Measurements from ENCODE around the gene CST9L. TPM values are rescaled to one million over a fixed set of nuclear protein-coding genes. Genes with fewer than 3 reads are reported as not detected.

The CST9L gene
- total RNA-seq, 1 donor from 2014 or later = not detected

GRCh38 chr20:23574977-23575376 lies 6.7 kb upstream of the CST9L start:
- H3K27me3 Mint-ChIP-seq (ENCODE audit: low read depth) = peaks cover 7% of the 10 kb centered on the region
- H3K27ac Mint-ChIP-seq = no peak overlapping the region
- DNase-seq (ENCODE audit: low spot score in 2 of 2, unreplicated experiment in 2 of 2) = no peak
- TF ChIP-seq, protein P1, sequence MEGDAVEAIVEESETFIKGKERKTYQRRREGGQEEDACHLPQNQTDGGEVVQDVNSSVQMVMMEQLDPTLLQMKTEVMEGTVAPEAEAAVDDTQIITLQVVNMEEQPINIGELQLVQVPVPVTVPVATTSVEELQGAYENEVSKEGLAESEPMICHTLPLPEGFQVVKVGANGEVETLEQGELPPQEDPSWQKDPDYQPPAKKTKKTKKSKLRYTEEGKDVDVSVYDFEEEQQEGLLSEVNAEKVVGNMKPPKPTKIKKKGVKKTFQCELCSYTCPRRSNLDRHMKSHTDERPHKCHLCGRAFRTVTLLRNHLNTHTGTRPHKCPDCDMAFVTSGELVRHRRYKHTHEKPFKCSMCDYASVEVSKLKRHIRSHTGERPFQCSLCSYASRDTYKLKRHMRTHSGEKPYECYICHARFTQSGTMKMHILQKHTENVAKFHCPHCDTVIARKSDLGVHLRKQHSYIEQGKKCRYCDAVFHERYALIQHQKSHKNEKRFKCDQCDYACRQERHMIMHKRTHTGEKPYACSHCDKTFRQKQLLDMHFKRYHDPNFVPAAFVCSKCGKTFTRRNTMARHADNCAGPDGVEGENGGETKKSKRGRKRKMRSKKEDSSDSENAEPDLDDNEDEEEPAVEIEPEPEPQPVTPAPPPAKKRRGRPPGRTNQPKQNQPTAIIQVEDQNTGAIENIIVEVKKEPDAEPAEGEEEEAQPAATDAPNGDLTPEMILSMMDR (IDR thresholded peaks at IDR 0.05; ENCODE audit: unreplicated experiment) = no peak
- H3K4me1 Mint-ChIP-seq = no peaks in the 10 kb centered on the region
- no peak overlapping the region for H3K4me3 Mint-ChIP-seq
- H3K36me3 Mint-ChIP-seq = no peaks in the 10 kb centered on the region
- H3K9me3 Mint-ChIP-seq = peaks cover 16% of the 10 kb centered on the region

GRCh38 chr20:23570178-23570760 lies 2.0 kb upstream of the CST9L start:
- TF ChIP-seq, protein P1 (IDR thresholded peaks at IDR 0.05; ENCODE audit: unreplicated experiment) = no peak
- no peak overlapping the region for H3K27ac Mint-ChIP-seq
- no peak overlapping the region for H3K4me3 Mint-ChIP-seq

DNA sequence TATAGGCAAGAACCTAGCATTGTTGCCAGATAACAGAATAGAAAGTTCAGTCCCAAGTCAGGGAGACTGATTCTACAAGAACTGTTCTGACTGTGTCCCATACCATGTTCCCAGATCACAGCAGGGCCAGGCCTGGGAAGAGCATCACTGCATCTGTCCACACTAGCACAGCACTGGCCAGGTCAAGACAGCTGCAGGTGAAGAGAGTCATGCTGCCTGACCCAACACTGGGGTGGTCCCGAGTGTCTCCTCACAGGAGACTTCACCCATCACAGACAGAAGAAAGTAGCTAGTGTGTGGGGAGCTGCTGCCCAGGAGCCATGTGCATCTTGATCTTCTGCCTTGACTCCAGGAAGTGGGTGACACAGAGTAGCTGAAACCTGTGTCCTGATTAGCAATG lies 1.3 kb upstream of the CST9L start:
- H3K27me3 Mint-ChIP-seq (ENCODE audit: low read depth) = peaks cover 20% of the 10 kb centered on the region
- H3K36me3 Mint-ChIP-seq = no peaks in the 10 kb centered on the region
- H3K27ac Mint-ChIP-seq = no peak overlapping the region
- H3K4me3 Mint-ChIP-seq = no peak overlapping the region
- TF ChIP-seq, protein P1 (IDR thresholded peaks at IDR 0.05; ENCODE audit: unreplicated experiment) = no peak
- peaks cover 9% of the 10 kb centered on the region for H3K9me3 Mint-ChIP-seq
- DNase-seq (ENCODE audit: low spot score in 2 of 2, unreplicated experiment in 2 of 2) = no peak
- no peaks in the 10 kb centered on the region for H3K4me1 Mint-ChIP-seq

More at GRCh38 chr20:23570178-23570760, 2.0 kb upstream of the CST9L start:
- Mint-ChIP-seq H3K4me1 (no peaks in the 10 kb centered on the region), H3K36me3 (no peaks in the 10 kb centered on the region), H3K9me3 (peaks cover 16% of the 10 kb centered on the region), H3K27me3 (ENCODE audit: low read depth) (peaks cover 16% of the 10 kb centered on the region)
- DNase-seq (ENCODE audit: low spot score in 2 of 2, unreplicated experiment in 2 of 2) = no peak

DNA sequence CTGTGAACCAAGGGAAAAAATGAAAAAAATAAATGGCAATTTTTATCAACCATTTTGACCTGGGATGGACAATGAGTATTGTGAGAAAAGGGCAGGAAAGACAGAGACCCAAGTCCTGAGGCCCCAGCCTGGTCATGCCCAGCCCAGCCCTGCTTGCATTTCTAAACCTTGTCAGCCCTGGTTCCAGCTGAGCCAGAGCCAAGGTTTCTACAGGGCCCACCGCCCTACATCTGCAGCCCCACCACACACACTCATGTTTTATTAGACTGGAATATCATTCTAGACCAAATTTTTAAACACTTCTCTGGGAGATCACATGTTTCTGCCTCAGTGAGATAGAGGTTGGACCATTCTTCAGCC lies 667 bp upstream of the CST9L start:
- Mint-ChIP-seq H3K4me1 (no peaks in the 10 kb centered on the region), H3K9me3 (peaks cover 5% of the 10 kb centered on the region), H3K4me3 (no peak overlapping the region), H3K27me3 (ENCODE audit: low read depth) (peaks cover 21% of the 10 kb centered on the region), H3K27ac (no peak overlapping the region), H3K36me3 (no peaks in the 10 kb centered on the region)
- no peak for DNase-seq (ENCODE audit: low spot score in 2 of 2, unreplicated experiment in 2 of 2)
- TF ChIP-seq, protein P1 (IDR thresholded peaks at IDR 0.05; ENCODE audit: unreplicated experiment) = no peak

DNA sequence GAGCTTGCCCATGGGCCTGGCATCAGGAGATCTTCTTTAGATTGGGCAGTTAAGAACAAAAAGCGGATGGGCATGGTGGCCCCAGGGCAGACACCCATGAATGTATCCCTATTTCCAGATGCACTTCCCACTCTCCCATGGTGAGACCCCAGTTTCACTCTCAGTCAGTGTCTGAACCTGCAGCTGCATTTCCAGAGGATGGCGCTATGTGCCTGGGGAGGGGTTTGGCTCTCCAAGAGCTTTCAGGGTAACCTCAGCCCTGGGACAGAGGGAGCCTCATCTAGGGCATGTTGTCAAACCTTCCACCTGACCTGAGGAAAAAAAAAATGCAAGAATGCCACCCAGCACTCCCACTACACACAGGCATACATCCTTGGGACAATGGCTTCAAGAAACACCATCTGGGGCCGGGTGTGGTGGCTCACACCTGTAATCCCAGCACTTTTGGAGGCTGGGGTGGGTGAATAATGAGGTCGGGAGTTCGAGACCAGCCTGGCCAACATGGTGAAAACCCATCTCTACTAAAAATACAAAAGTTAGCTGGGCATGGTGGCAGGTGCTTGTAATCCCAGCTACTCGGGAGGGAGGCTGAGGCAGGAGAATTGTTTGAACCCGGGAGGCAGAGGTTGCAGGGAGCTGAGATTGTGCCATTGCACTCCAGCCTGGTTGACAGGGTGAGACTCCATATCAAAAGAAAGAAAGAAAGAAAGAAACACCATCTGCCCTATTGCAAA lies 1.9 kb downstream of the CST9L start:
- no peak for DNase-seq (ENCODE audit: low spot score in 2 of 2, unreplicated experiment in 2 of 2)
- Mint-ChIP-seq H3K27ac (no peak overlapping the region), H3K36me3 (no peaks in the 10 kb centered on the region), H3K27me3 (ENCODE audit: low read depth) (peaks cover 21% of the 10 kb centered on the region), H3K4me1 (no peaks in the 10 kb centered on the region), H3K4me3 (no peak overlapping the region), H3K9me3 (peaks cover 20% of the 10 kb centered on the region)
- TF ChIP-seq, protein P1 (IDR thresholded peaks at IDR 0.05; ENCODE audit: unreplicated experiment) = no peak

Data from mesothelial cell of epicardium (in vitro differentiated cells).